Trophoblast cell (in vitro differentiated cells and primary cell): ENCODE measurements around the gene PXN.

ENCODE experiments used
- DNase-seq, 2 donors: peaks; one replicate each; pipeline ENCODE4 v3.0.0-alpha.2; 2016
- H2AFZ ChIP-seq: 2 replicates; pipeline ENCODE4 v1.6.1; 2013; ENCODE audit warnings: low read length, moderate library complexity, mild to moderate bottlenecking; ENCODE audit not compliant: insufficient read depth, poor library complexity
- H2AK5ac ChIP-seq: 2 replicates; pipeline ENCODE4 v1.6.1; 2013; ENCODE audit warnings: mild to moderate bottlenecking, low read length
- H2BK120ac ChIP-seq: 2 replicates; pipeline ENCODE4 v1.6.1; 2013; ENCODE audit warnings: low read length, mild to moderate bottlenecking, moderate library complexity; ENCODE audit not compliant: insufficient read depth, poor library complexity
- H2BK12ac ChIP-seq: 2 replicates; pipeline ENCODE4 v1.6.1; 2013; ENCODE audit warnings: mild to moderate bottlenecking, low read length, moderate library complexity
- H2BK5ac ChIP-seq: 2 replicates; pipeline ENCODE4 v1.6.1; 2013; ENCODE audit warnings: low read length, low read depth, moderate library complexity, mild to moderate bottlenecking; ENCODE audit not compliant: poor library complexity
- H3K14ac ChIP-seq: 2 replicates; pipeline ENCODE4 v1.6.1; 2013; ENCODE audit warnings: mild to moderate bottlenecking, low read length
- H3K18ac ChIP-seq: 2 replicates; pipeline ENCODE4 v1.6.1; 2013; ENCODE audit warnings: mild to moderate bottlenecking, low read length
- H3K23ac ChIP-seq: 2 replicates; pipeline ENCODE4 v1.6.1; 2013; ENCODE audit warnings: low read length
- H3K27ac ChIP-seq: 2 replicates; pipeline ENCODE4 v1.5.1; 2013; ENCODE audit warnings: low read depth, mild to moderate bottlenecking, inconsistent platforms, low read length, moderate library complexity
- H3K27me3 ChIP-seq: 2 replicates; pipeline ENCODE4 v1.6.1; 2013; ENCODE audit warnings: inconsistent platforms, mild to moderate bottlenecking, low read length, moderate library complexity; ENCODE audit not compliant: insufficient read depth
- H3K36me3 ChIP-seq, 2 experiments: 1 replicate in 1 of 2; 2 replicates in 1 of 2; pipeline ENCODE4 v1.6.1; 2013; ENCODE audit warnings: low read length in 2 of 2, mild to moderate bottlenecking in 2 of 2, moderate library complexity in 1 of 2; ENCODE audit not compliant: insufficient read depth in 2 of 2, control insufficient read depth in 1 of 2
- H3K4ac ChIP-seq: 2 replicates; pipeline ENCODE4 v1.6.1; 2013; ENCODE audit warnings: low read depth, mild to moderate bottlenecking, low read length, moderate library complexity
- H3K4me1 ChIP-seq, 2 experiments: 1 replicate in 1 of 2; 2 replicates in 1 of 2; pipeline ENCODE4 v1.6.1; 2013; ENCODE audit warnings: low read length in 2 of 2, mild to moderate bottlenecking in 2 of 2, moderate library complexity in 1 of 2; ENCODE audit not compliant: insufficient read depth in 2 of 2, control insufficient read depth in 1 of 2
- H3K4me2 ChIP-seq: 2 replicates; pipeline ENCODE4 v1.6.1; 2013; ENCODE audit warnings: inconsistent platforms, mild to moderate bottlenecking, low read length, moderate library complexity
- H3K4me3 ChIP-seq: 2 replicates; pipeline ENCODE4 v1.5.1; 2013; ENCODE audit warnings: mild to moderate bottlenecking, low read depth, low read length, inconsistent platforms
- H3K79me1 ChIP-seq: one replicate; pipeline ENCODE4 v1.6.1; 2013; ENCODE audit warnings: low read length
- H3K79me2 ChIP-seq: 2 replicates; pipeline ENCODE4 v1.6.1; 2013; ENCODE audit warnings: low read length, mild to moderate bottlenecking; ENCODE audit not compliant: control insufficient read depth, insufficient read depth, poor library complexity
- H3K9ac ChIP-seq: 2 replicates; pipeline ENCODE4 v1.6.1; 2013; ENCODE audit warnings: mild to moderate bottlenecking, low read length
- H3K9me3 ChIP-seq: 2 replicates; pipeline ENCODE4 v1.6.1; 2013; ENCODE audit warnings: low read depth, mild to moderate bottlenecking, control low read depth, inconsistent platforms, low read length; ENCODE audit not compliant: insufficient read depth
- H4K12ac ChIP-seq: 2 replicates; pipeline ENCODE4 v1.6.1; 2013; ENCODE audit warnings: low read depth, mild to moderate bottlenecking, low read length, moderate library complexity
- H4K8ac ChIP-seq: 2 replicates; pipeline ENCODE4 v1.6.1; 2013; ENCODE audit warnings: low read depth, mild to moderate bottlenecking, low read length, moderate library complexity
- H4K91ac ChIP-seq: one replicate; pipeline ENCODE4 v1.6.1; 2013; ENCODE audit warnings: low read depth, mild to moderate bottlenecking, low read length, moderate library complexity
- WGBS: extraction: QIAGEN DNeasy Blood & Tissue Kit; methylation state at CpG from one replicate; pipeline ENCODE4 v1.1.7; 2013; ENCODE audit warnings: missing lambda C conversion rate; ENCODE audit not compliant: insufficient read length, insufficient coverage; ENCODE audit errors: extremely low coverage; 5-methylcytosine and 5-hydroxymethylcytosine counted together

The PXN gene

GRCh38 chr12:120225852-120226640 is 39.5 kb downstream of the PXN start:
- no peaks in the 10 kb centered on the region for H3K9me3 ChIP-seq
- no peak overlapping the region for H2AFZ ChIP-seq
- H4K91ac ChIP-seq: no peak overlapping the region
- no peak for DNase-seq
- no peak overlapping the region for H2BK5ac ChIP-seq
- no peak overlapping the region for H3K27ac ChIP-seq
- no CpG with 5 or more reads among the region's 13 CpGs for WGBS
- H3K36me3 ChIP-seq: peaks cover 50 to 54% of the 10 kb centered on the region in 2 experiments
- H3K4me3 ChIP-seq: no peak overlapping the region
- H3K18ac ChIP-seq: no peak overlapping the region
- no peak overlapping the region for H2AK5ac ChIP-seq
- no peaks in the 10 kb centered on the region for H3K27me3 ChIP-seq
- peaks cover 27% of the 10 kb centered on the region for H3K79me1 ChIP-seq
- peaks cover 35 to 39% of the 10 kb centered on the region in 2 experiments for H3K4me1 ChIP-seq
- H4K8ac ChIP-seq: no peak overlapping the region
- H3K4ac ChIP-seq: peak overlapping the region; percentile 71
- H3K23ac ChIP-seq: no peak overlapping the region
- no peak overlapping the region for H2BK12ac ChIP-seq
- peaks cover 27% of the 10 kb centered on the region for H3K79me2 ChIP-seq
- H3K14ac ChIP-seq: no peak overlapping the region
- H4K12ac ChIP-seq: peak overlapping the region; percentile 38
- no peak overlapping the region for H3K9ac ChIP-seq
- no peak overlapping the region for H2BK120ac ChIP-seq
- H3K4me2 ChIP-seq: no peak overlapping the region

GRCh38 chr12:120225200-120225558 is 40.4 kb downstream of the PXN start:
- no peak overlapping the region for H4K12ac ChIP-seq
- H3K4me1 ChIP-seq: peaks cover 31 to 34% of the 10 kb centered on the region in 2 experiments
- H3K18ac ChIP-seq: no peak overlapping the region
- H2BK12ac ChIP-seq: no peak overlapping the region
- no peak overlapping the region for H2AFZ ChIP-seq
- no peak for DNase-seq
- peak overlapping the region; percentile 71 for H3K4ac ChIP-seq
- H3K27me3 ChIP-seq: no peaks in the 10 kb centered on the region
- no peak overlapping the region for H3K14ac ChIP-seq
- peaks cover 21% of the 10 kb centered on the region for H3K79me1 ChIP-seq
- peaks cover 22% of the 10 kb centered on the region for H3K79me2 ChIP-seq
- no peak overlapping the region for H3K9ac ChIP-seq
- peaks cover 58 to 63% of the 10 kb centered on the region in 2 experiments for H3K36me3 ChIP-seq
- no peak overlapping the region for H2BK5ac ChIP-seq
- no peak overlapping the region for H4K8ac ChIP-seq
- H3K4me2 ChIP-seq: no peak overlapping the region
- H2AK5ac ChIP-seq: no peak overlapping the region
- H3K9me3 ChIP-seq: no peaks in the 10 kb centered on the region
- H3K27ac ChIP-seq: no peak overlapping the region
- no peak overlapping the region for H3K23ac ChIP-seq
- H3K4me3 ChIP-seq: no peak overlapping the region
- no CpG with 5 or more reads among the region's 9 CpGs for WGBS
- H4K91ac ChIP-seq: no peak overlapping the region
- no peak overlapping the region for H2BK120ac ChIP-seq

DNA sequence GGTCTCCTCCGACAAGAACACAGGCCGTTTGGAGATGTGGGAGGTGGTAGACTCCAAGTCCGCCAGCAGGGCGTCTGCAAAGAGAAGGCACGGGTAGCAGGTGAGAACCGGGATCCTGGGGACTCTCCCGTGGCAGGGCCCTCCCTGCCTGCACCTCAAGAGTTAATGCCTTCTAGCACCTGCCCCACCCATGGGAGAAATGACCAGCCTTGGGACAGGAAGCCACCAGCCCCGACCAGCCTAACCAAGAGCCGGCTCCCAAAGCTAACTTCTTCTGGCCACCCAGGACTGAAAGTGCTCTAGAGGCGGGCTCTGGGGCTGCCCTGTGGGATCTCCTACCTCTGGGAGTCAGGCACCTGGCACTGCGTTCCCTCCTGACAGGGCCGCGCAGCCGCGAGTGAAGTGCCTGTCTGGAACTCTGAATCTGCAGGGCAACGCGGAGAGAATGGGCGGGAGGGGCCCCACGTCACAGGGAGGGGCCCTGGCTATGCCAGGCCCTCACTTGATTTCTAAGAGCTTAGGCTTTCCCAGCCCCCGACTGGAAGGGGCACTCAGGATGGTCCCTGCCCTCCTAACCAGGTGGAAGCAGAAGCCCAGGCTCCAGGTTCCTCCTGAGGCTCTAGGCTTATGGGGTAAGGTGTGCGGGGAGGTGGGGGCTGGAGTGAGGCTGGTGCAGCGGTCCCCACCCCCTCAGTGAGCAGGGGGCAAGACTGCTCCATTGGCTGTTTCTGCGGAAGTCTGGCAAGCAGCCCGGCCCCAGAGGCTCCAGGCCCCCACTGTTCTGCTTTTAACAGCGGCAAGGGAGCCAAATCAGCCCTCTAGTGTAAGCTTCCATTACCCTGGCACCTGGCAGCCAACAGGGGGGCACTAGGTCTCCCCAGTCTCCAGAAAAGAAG is 41.0 kb downstream of the PXN start:
- H3K27me3 ChIP-seq: no peaks in the 10 kb centered on the region
- peaks cover 25 to 28% of the 10 kb centered on the region in 2 experiments for H3K4me1 ChIP-seq
- no peak overlapping the region for H3K4me2 ChIP-seq
- no peak overlapping the region for H3K27ac ChIP-seq
- no peak overlapping the region for H2BK5ac ChIP-seq
- no peak overlapping the region for H4K91ac ChIP-seq
- H3K4me3 ChIP-seq: no peak overlapping the region
- peak in 1 of 2 donors; percentile 12 for DNase-seq
- H3K79me1 ChIP-seq: peaks cover 15% of the 10 kb centered on the region
- no peak overlapping the region for H2BK120ac ChIP-seq
- no peaks in the 10 kb centered on the region for H3K9me3 ChIP-seq
- H3K9ac ChIP-seq: no peak overlapping the region
- H2AFZ ChIP-seq: no peak overlapping the region
- no CpG with 5 or more reads among the region's 25 CpGs for WGBS
- no peak overlapping the region for H2AK5ac ChIP-seq
- no peak overlapping the region for H2BK12ac ChIP-seq
- no peak overlapping the region for H3K18ac ChIP-seq
- no peak overlapping the region for H3K14ac ChIP-seq
- no peak overlapping the region for H3K23ac ChIP-seq
- H3K36me3 ChIP-seq: peaks cover 65 to 69% of the 10 kb centered on the region in 2 experiments
- H4K8ac ChIP-seq: no peak overlapping the region
- no peak overlapping the region for H4K12ac ChIP-seq
- H3K4ac ChIP-seq: no peak overlapping the region
- H3K79me2 ChIP-seq: peaks cover 19% of the 10 kb centered on the region

DNA sequence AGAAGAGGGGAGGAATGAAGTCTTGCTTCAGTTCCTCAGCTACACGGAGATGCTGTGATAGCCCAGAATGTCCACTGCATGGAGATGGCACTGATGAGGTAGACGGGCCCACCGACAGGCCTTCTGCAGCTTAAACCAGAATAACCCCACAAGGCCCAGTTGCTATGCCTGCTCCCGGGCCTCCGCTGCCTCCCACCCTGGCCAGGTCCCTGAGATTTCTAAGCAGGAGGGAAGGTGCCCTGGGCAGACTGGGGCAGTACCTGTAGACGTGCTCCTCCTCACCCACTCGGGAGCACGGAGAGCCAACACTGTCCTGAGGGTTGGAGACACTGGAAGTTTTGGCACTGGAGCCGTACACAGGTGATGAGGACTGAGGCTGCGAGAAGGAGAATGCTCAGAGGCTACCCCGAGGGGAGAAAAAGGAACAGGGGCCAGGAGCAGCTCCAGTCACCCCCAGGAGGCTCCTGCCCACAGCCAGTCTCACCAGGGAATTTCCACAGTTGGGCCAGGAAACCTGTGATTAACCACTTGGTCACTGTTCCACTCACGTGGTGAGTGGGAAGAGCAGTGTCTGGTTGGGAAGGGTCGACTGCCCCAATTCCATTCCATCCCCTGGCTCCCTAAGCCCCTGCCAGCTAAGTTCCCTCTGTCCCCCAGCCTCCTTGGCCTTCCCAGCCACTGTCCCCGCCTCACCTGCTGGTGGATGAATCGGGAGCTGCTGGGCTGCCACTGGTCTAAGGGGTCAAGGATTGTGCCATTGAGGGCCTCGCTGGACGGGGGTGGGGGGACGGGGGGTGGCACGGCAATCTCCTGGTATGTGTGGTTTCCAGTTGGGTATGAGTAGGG is 41.8 kb downstream of the PXN start:
- no peak for DNase-seq
- H2AK5ac ChIP-seq: no peak overlapping the region
- no peak overlapping the region for H4K8ac ChIP-seq
- H2BK120ac ChIP-seq: no peak overlapping the region
- peaks cover 18 to 21% of the 10 kb centered on the region in 2 experiments for H3K4me1 ChIP-seq
- H3K79me1 ChIP-seq: peaks cover 7% of the 10 kb centered on the region
- H3K18ac ChIP-seq: no peak overlapping the region
- no peaks in the 10 kb centered on the region for H3K27me3 ChIP-seq
- no peak overlapping the region for H3K9ac ChIP-seq
- H3K4ac ChIP-seq: no peak overlapping the region
- peaks cover 73 to 77% of the 10 kb centered on the region in 2 experiments for H3K36me3 ChIP-seq
- no peak overlapping the region for H3K23ac ChIP-seq
- no peak overlapping the region for H3K27ac ChIP-seq
- peaks cover 3% of the 10 kb centered on the region for H3K9me3 ChIP-seq
- H2BK5ac ChIP-seq: no peak overlapping the region
- no peak overlapping the region for H3K14ac ChIP-seq
- H2AFZ ChIP-seq: no peak overlapping the region
- H3K4me3 ChIP-seq: no peak overlapping the region
- H2BK12ac ChIP-seq: no peak overlapping the region
- H4K12ac ChIP-seq: no peak overlapping the region
- no peak overlapping the region for H4K91ac ChIP-seq
- no CpG with 5 or more reads among the region's 19 CpGs for WGBS
- H3K79me2 ChIP-seq: peaks cover 15% of the 10 kb centered on the region
- H3K4me2 ChIP-seq: no peak overlapping the region
